AG09319 (cell line): Measurements from ENCODE around the gene LZTS3.

ENCODE experiments used
- DNase-seq: peaks from one replicate; pipeline ENCODE4 v3.0.0-alpha.2; 2010; ENCODE audit warnings: low read depth; ENCODE audit errors: extremely low read depth
- TF ChIP-seq, protein P1 (sequence below): IDR thresholded peaks from 2 replicates; pipeline ENCODE4 v1.5.1; 2011; ENCODE audit warnings: low read depth, mild to moderate bottlenecking, inconsistent platforms, low read length, moderate library complexity

The LZTS3 gene

DNA sequence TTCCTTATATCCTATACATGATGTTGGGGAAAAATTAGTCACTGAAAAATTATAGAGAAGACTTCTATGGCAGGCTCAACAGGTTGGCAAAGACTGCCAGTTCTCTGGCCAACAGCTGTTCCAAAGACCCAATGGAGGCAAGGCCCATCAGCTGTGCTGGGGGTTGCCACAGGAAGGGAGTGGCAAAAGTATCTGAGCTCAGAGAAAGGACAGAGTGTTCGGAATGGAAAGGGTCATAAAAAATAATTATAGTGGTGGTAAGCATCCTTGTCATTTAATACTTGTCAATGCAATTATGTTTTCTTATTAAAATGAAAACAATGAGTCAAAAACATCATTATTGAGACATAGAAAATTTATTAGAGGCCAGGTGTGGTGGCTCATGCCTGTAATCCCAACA lies 49.8 kb downstream of the LZTS3 start:
- DNase-seq = no peak
- TF ChIP-seq, protein P1, sequence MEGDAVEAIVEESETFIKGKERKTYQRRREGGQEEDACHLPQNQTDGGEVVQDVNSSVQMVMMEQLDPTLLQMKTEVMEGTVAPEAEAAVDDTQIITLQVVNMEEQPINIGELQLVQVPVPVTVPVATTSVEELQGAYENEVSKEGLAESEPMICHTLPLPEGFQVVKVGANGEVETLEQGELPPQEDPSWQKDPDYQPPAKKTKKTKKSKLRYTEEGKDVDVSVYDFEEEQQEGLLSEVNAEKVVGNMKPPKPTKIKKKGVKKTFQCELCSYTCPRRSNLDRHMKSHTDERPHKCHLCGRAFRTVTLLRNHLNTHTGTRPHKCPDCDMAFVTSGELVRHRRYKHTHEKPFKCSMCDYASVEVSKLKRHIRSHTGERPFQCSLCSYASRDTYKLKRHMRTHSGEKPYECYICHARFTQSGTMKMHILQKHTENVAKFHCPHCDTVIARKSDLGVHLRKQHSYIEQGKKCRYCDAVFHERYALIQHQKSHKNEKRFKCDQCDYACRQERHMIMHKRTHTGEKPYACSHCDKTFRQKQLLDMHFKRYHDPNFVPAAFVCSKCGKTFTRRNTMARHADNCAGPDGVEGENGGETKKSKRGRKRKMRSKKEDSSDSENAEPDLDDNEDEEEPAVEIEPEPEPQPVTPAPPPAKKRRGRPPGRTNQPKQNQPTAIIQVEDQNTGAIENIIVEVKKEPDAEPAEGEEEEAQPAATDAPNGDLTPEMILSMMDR = no peak

DNA sequence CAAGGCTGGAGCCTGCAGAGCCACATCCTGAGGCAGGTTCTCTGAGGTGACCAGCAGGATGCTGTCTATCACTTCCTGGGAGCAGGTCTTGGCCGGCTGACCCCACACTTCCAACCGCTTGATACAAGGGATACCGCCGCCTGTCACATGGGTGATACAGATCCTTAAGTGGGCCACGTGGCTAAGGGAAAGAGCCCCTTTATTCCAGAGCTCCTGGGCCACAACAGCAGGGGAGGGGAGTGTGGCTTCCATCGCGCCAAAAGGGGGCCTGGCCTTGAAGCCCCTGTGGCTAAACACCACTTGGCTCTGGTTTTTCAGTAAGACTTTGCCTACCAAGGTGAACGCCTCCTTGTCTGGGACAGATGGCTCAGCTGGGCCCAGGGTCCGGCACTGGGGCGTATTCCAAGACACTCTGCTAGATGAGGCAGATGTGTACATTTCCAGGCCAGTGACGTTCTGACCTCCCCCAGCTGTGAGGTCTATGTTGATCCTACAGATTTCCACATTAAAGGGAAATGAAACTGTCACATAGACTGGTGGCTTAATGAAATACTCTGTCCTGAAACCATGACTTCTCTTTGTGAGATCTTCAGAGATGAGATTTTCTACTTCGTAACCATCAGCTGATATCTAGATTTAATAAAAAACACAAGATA lies 51.3 kb downstream of the LZTS3 start:
- TF ChIP-seq, protein P1 = no peak
- no peak for DNase-seq

- TF ChIP-seq, protein P1 = no peak
- no peak for DNase-seq
Measured at GRCh38 chr20:3121271-3121911, 52.0 kb downstream of the LZTS3 start.

DNA sequence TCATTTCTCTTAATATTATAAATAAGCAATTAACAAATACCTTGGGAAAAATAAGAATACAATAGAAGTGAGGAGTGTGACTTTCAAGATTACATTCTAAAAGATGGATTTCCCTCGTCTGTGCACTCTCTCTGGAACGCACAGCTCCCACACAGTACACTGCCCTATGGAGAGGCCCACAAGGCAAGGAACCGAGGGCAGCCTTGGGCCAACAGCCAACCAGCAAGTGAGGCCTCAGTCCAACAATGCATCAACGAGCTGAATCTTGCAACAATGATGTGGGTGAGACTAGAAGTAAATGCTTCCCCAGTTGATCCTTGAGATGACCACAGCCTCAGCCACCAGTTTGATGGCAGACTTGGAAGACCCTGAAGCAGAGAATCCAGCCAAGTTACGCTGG lies 54.3 kb downstream of the LZTS3 start:
- TF ChIP-seq, protein P1 = no peak
- DNase-seq = no peak

DNA sequence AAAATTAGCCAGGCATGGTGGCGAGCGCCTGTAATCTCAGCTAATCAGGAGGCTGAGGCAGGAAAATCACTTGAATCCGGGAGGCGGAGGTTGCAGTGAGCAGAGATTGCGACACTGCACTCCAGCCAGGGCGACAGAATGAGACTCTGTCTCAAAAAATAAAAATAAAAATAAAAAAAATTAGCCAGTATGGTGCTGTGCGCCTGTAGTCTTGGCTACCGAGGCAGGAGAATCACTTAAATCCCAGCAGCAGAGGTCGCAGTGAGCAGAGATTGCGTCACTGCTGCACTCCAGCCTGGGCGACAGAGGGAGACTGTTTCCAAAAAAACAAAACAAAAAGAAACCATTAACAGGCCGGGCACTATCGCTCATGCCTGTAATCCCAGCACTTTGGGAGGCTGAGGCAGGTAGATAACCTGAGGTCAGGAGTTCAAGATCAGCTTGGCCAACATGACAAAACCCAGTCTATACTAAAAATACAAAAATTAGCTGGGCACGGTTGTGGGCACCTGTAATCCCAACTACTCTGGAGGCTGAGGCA lies 55.4 kb downstream of the LZTS3 start:
- TF ChIP-seq, protein P1 = peak; percentile 71
- peak; percentile 50 for DNase-seq

DNA sequence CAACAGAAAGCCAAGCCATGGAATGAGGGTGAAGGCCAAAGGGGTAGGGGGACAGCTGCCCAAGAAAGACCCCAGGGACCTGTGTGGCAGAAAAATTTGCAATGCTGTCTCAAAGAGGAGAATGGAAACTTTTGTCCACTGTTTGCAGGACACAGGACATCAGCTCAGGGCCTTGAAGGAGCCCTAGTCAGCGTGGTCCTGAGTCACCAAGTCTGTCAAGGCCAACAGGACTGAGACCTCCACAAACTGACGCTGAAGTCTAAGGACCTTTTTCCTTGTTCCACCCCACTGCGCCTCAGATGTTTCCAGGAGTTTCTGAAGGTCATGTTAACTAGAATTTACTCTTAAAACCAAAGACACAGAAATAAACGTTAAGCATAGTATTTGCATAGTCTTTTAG lies 57.0 kb downstream of the LZTS3 start:
- TF ChIP-seq, protein P1 = no peak

More for the DNA sequence above, 57.0 kb downstream of the LZTS3 start:
- no peak for DNase-seq
